SW 1271 (cell line): ENCODE measurements around the gene TTC21A.

Experiments
- DNase-seq, 2 experiments: peaks; one replicate each; lab custom pipeline; 2025; lab: John Stamatoyannopoulos, UW

Gene TTC21A

GRCh38 chr3:39177708-39178332 is 70.3 kb downstream of the TTC21A start:
- DNase-seq, result peak; percentile 69 to 92

- DNase-seq, result no peak
These were observed 71.1 kb downstream of the TTC21A start for GRCh38 chr3:39178553-39178952.

GRCh38 chr3:39180183-39180545 is 72.7 kb downstream of the TTC21A start:
- DNase-seq, result no peak

GRCh38 chr3:39180546-39181346 is 73.3 kb downstream of the TTC21A start:
- peak; percentile 84 to 85 for DNase-seq

- DNase-seq, result no peak
These were observed 74.2 kb downstream of the TTC21A start for GRCh38 chr3:39181408-39182335.

GRCh38 chr3:39183211-39184080 is 76.0 kb downstream of the TTC21A start:
- DNase-seq, result no peak

GRCh38 chr3:39184081-39184967 is 76.8 kb downstream of the TTC21A start:
- no peak for DNase-seq

GRCh38 chr3:39184968-39185285 is 77.4 kb downstream of the TTC21A start:
- DNase-seq, result no peak

- DNase-seq, result no peak
These were observed 78.0 kb downstream of the TTC21A start for GRCh38 chr3:39185326-39185958.

- no peak for DNase-seq
These were observed 78.6 kb downstream of the TTC21A start for GRCh38 chr3:39185959-39186691.

GRCh38 chr3:39186692-39187151 is 79.2 kb downstream of the TTC21A start:
- DNase-seq, result no peak

GRCh38 chr3:39187372-39188155 is 80.1 kb downstream of the TTC21A start:
- DNase-seq, result no peak
